Heart left ventricle (tissue), 16 donors: Measurements from ENCODE around the gene SH3BP2. TPM values are rescaled to one million over a fixed set of nuclear protein-coding genes. Genes with fewer than 3 reads are reported as not detected.

Experiments
- ATAC-seq, 4 donors: fragments of 200-7000 bp; cut with Tn5 transposase; one replicate each; pipeline ENCODE4 v1.9.1; 2020 to 2022; ENCODE audit warnings: moderate library complexity in 4 of 4, mild to moderate bottlenecking in 3 of 4, moderate number of reproducible peaks in 1 of 4
- DNase-seq, 5 donors: peaks; one replicate each; pipeline ENCODE4 v3.0.0-alpha.2; 2020
- H3K27ac ChIP-seq, 12 donors: fragments of 200-600 bp; sonication (generic) in 4 of 12; one replicate each; pipeline versions ENCODE4 v1.5.0 to v1.8.0; 2016 to 2022; ENCODE audit warnings: mild to moderate bottlenecking in 2 of 12
- H3K27me3 ChIP-seq, 9 donors: fragments of 200-600 bp; sonication (generic) in 2 of 9; one replicate each; pipeline versions ENCODE4 v1.5.1 to v1.8.0; 2016 to 2022; ENCODE audit warnings: mild to moderate bottlenecking in 3 of 9
- H3K36me3 ChIP-seq, 9 donors: fragments of 200-600 bp; sonication (generic) in 2 of 9; one replicate each; pipeline versions ENCODE4 v1.5.0 to v1.8.0; 2018 to 2022; ENCODE audit warnings: mild to moderate bottlenecking in 2 of 9
- H3K4me1 ChIP-seq, 12 donors: fragments of 200-600 bp; sonication (generic) in 4 of 12; one replicate each; pipeline versions ENCODE4 v1.5.0 to v1.8.0; 2016 to 2022; ENCODE audit warnings: mild to moderate bottlenecking in 3 of 12
- H3K4me3 ChIP-seq, 12 donors: fragments of 200-600 bp; sonication (generic) in 4 of 12; one replicate each; pipeline versions ENCODE4 v1.5.0 to v1.8.0; 2017 to 2022; ENCODE audit warnings: mild to moderate bottlenecking in 9 of 12, moderate library complexity in 4 of 12
- H3K9me3 ChIP-seq, 12 donors: fragments of 200-600 bp; sonication (generic) in 4 of 12; one replicate each; pipeline versions ENCODE4 v1.5.0 to v1.8.0; 2016 to 2022; ENCODE audit warnings: mild to moderate bottlenecking in 1 of 12
- POLR2A ChIP-seq, 2 donors: fragments of 450-650 bp; IDR thresholded peaks; one replicate each; pipeline ENCODE4 v1.6.1; 2017; ENCODE audit warnings: antibody characterized with exemption in 2 of 2, mild to moderate bottlenecking in 2 of 2, moderate library complexity in 2 of 2
- WGBS, 4 donors: extraction: QIAGEN DNeasy Blood & Tissue Kit in 2 of 4; methylation state at CpG; one replicate each; pipeline versions ENCODE4 v1.1.5 to v1.1.7; 2013 to 2018; 5-methylcytosine and 5-hydroxymethylcytosine counted together
- intact Hi-C, 10 donors: fragments of 100-400 bp; cut with DNase I; formaldehyde crosslinking; loops; one replicate each; pipeline versions ENCODE4 v1.11.1 to v1.14.2; 2022
- polyA plus RNA-seq, 2 donors: library from polyadenylated mRNA; stranded (reverse); fragments of 200-250 nt; gene quantifications; one replicate each; pipeline ENCODE4 v1.2.3, GENCODE V29; 2013
- total RNA-seq, 9 donors: library from RNA; depleted of rRNA in 2 of 9; stranded (reverse); fragments of >200 nt in 2 of 9; fragmentation: NEBNext Ultra II Directional in 3 of 9; extraction: Animal tissue kit (Norgen Biotek cat#: 25700) in 3 of 9; gene quantifications; one replicate each; pipeline versions ENCODE4 v1.1.0 to v1.2.4, GENCODE V29; 2016 to 2023
- TF ChIP-seq, protein P1 (sequence below), 12 donors: fragments of 200-600 bp; sonication (generic) in 4 of 12; IDR thresholded peaks; one replicate each; pipeline versions ENCODE4 v1.5.0 to v1.8.0; 2018 to 2022; ENCODE audit warnings: antibody characterized with exemption in 12 of 12, mild to moderate bottlenecking in 5 of 12
- donor health status: ischemic (EF 13 %, LVEDD 7.1; RV severe dilation, severe dysfunction).
- donor health status: healthy with polysubstance abuse.
- donor health status: DM: no; HTN: yes; CAD: no.
- donor health status: DM: no; HTN: no; CAD: no.
- donor health status: ischemic (EF 25% LVEDD 6.9; RV normal size, moderate dysfunction).
- donor health status: ischemic (EF 25% LVEDD 5.7; RV mildly dilated, moderate dysfunction).
- donor health status: healthy.
- donor health status: DM: yes; HTN: yes; CAD: no.
- donor health status: ischemic (EF 35%, LVEDD 5.7; RV mildly dilated, moderate dysfunction).
- donor health status: nonischemic (EF 11% LVEDD 7.7; RV severe dilation, severe dysfunction).
- donor health status: DM: yes; HTN: yes; CAD: no.
- donor health status: PGD.
- donor health status: ischemic (EF 29% LVEDD 5.4; RV normal size, mild dysfunction).
- donor health status: nonischemic (EF 23%, LVEDD 6.1; RV moderate dilation, normal function).

SH3BP2 gene
- total and polyA plus RNA-seq, 11 donors = 10.4 to 70.2 (median 23.5) TPM

DNA sequence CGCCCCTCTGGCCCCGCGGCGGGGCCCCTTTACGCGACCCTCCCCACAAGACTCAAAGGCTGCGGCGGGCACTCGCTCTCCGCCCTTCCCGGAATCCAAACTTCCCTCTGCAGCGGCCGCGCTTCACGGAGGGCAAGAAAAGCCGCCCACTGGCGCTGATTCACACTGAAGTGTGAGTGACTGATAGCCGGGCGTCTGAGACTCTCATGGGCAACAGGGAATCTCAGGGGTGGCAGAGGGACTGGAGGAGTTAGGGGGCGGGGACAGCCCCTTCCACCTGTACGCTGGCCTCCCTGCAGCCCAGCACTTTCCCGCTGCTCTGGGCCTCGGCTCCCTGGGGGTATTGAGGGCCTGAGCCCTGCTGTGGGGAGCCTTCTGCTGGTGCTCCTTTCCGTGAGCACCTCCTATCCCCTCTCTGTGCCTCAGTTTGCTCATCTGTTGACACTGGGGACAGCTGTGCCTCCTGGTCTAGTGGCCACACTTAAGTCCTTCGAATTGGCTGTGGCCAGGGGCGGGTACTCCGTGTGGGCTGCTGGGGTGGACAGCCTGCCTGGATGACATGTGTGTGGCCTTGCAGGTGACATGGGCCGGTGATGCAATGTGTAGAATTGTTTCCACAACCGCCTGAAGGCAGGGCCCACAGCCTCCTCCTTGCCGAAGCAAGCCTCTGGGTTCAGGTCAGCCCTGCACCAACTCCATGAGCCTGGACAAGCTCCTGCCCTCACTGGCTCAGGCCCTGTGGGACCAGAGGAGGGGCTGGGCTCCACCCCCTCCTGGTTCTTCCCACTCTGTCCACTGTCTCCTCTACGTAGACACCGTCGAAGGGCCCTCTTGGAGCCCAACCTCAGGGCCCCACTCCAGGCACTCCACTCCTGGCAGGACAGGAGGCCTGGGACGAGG is 951 bp downstream of the SH3BP2 start:
- no peak for TF ChIP-seq POLR2A (IDR thresholded peaks at IDR 0.05)
- TF ChIP-seq, protein P1, sequence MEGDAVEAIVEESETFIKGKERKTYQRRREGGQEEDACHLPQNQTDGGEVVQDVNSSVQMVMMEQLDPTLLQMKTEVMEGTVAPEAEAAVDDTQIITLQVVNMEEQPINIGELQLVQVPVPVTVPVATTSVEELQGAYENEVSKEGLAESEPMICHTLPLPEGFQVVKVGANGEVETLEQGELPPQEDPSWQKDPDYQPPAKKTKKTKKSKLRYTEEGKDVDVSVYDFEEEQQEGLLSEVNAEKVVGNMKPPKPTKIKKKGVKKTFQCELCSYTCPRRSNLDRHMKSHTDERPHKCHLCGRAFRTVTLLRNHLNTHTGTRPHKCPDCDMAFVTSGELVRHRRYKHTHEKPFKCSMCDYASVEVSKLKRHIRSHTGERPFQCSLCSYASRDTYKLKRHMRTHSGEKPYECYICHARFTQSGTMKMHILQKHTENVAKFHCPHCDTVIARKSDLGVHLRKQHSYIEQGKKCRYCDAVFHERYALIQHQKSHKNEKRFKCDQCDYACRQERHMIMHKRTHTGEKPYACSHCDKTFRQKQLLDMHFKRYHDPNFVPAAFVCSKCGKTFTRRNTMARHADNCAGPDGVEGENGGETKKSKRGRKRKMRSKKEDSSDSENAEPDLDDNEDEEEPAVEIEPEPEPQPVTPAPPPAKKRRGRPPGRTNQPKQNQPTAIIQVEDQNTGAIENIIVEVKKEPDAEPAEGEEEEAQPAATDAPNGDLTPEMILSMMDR (IDR thresholded peaks at IDR 0.05) = no peak
- peaks cover 39 to 82% (median 64%) of the 10 kb centered on the region in 12 donors for H3K4me1 ChIP-seq
- 3 to 17% (median 10%) methylated on average over 15 to 34 of the region's 34 CpGs for WGBS, 4 donors
- ATAC-seq (peak; percentile 3 to 27 (median 12)), DNase-seq (peak; percentile 33 to 83 (median 67))
- peaks cover 0 to 13% (median 0%) of the 10 kb centered on the region in 9 donors for H3K36me3 ChIP-seq
- H3K9me3 ChIP-seq = no peaks in the 10 kb centered on the region
- peak overlapping the region; percentile 37 to 96 (median 80) for H3K27ac ChIP-seq
- intact Hi-C loops = loop anchor here in 1 of 10 donors (5.0 kb wide), 1 partner anchor 37 kb away; the partner anchor contains the start of gene TNIP2
- no peaks in the 10 kb centered on the region for H3K27me3 ChIP-seq
- H3K4me3 ChIP-seq = peak overlapping the region; percentile 37 to 93 (median 78)

DNA sequence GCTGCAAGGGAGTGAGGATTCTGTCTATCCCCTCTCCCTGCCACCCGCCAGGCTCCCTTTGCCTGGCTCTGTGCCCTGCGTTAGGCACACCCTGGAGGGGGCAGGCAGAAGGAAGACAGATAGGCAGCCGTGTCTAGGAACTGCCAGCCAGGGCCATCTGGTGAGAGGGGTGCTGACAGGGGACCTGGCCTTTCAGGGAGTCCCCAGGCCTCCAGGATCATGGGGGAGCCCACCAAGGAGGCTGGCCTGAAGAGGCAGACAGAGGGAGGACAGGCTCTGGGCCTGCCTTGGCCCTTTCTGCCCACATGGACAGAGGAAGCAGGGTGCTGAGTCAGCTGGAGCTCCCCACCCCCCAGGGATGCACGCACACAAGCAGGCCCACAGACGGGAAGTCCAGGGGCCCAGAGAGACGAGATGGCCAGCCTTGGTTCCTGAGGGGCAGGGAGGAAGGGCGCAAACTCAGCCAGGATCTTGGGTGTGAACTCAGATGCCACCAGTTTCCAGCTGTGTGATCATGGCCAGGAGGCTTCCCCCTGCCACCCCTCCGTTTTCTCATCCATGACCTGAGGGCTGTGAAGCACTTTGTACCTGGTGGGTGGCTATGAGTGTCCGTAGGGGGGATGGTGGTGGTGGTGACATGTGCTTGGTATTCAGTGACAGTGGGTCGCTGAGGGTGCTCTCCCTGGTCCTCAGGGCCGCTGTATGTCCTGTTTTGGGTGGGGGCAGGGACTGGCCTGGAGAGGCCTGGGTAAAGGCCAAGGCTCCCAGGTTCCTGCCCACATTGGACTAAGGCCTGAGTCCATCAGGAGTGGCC is 1.8 kb downstream of the SH3BP2 start:
- no peaks in the 10 kb centered on the region for H3K9me3 ChIP-seq
- ATAC-seq = peak; percentile 33 to 54 (median 38)
- peak overlapping the region in 10 of 12 donors; percentile 61 to 93 (median 78) for H3K4me3 ChIP-seq
- TF ChIP-seq, protein P1 (IDR thresholded peaks at IDR 0.05) = no peak
- TF ChIP-seq POLR2A (IDR thresholded peaks at IDR 0.05) = no peak
- intact Hi-C loops = loop anchor here in 2 of 10 donors (5.0 kb wide), 3 partner anchors 37 to 73 kb away; partner anchors contain the start of gene TNIP2 (in 1 of the 2)
- H3K4me1 ChIP-seq = peaks cover 47 to 83% (median 72%) of the 10 kb centered on the region in 12 donors
- H3K27me3 ChIP-seq = no peaks in the 10 kb centered on the region
- peaks cover 0 to 13% (median 0%) of the 10 kb centered on the region in 9 donors for H3K36me3 ChIP-seq
- peak; percentile 73 to 87 (median 82) for DNase-seq
- 37 to 41% (median 39%) methylated on average over 8 to 11 of the region's 11 CpGs for WGBS, 4 donors
- peak overlapping the region; percentile 37 to 96 (median 80) for H3K27ac ChIP-seq

DNA sequence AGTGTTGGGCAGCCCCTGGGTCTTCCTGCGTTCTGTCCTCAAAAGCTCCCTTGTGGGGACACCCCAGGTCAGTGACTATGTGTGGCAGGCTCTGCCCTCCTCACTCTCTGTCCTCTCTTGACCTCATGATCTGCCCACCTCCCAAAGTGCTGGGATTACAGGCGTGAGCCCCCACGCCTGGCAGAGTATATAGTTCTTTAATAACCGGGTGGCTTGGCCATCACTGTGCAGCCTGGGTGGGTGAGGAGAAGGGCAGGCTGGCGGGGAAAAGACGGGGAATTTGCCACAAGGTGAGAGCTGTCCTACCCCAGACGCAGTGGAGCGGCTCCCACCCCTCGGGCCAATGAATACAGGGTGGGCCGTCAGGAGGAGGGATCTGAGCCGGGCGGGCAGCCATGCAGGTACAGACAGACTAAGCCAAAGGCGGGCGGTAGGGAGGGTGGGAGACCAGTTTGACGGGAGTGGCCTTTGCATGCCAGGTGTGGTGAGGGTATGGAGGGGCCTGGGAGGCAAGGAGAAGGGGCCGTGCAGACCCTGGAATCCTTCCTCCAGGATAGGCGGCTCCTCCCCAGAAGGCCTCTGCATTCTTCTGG is 2.5 kb downstream of the SH3BP2 start:
- Histone ChIP-seq H3K27me3 (no peaks in the 10 kb centered on the region), H3K27ac (peak overlapping the region in 11 of 12 donors; percentile 27 to 96 (median 82)), H3K9me3 (no peaks in the 10 kb centered on the region), H3K4me1 (peaks cover 54 to 90% (median 79%) of the 10 kb centered on the region in 12 donors), H3K4me3 (peak overlapping the region in 3 of 12 donors; percentile 3 to 93 (median 84)), H3K36me3 (peaks cover 0 to 13% (median 0%) of the 10 kb centered on the region in 9 donors)
- WGBS, 4 donors = 87 to 92% (median 91%) methylated on average over 17 of the region's 17 CpGs
- intact Hi-C loops = loop anchor here in 2 of 10 donors (5.0 kb wide), 2 partner anchors 57 to 72 kb away; no protein-coding TSS in a partner anchor
- TF ChIP-seq, protein P1 (IDR thresholded peaks at IDR 0.05) = no peak
- TF ChIP-seq POLR2A (IDR thresholded peaks at IDR 0.05) = no peak
- peak in 1 of 5 donors; percentile 61 for DNase-seq
- no peak for ATAC-seq
